K562 (cell line): Measurements from ENCODE around the gene CDC6. TPM values are rescaled to one million over a fixed set of nuclear protein-coding genes. Genes with fewer than 3 reads are reported as not detected.
A peak's percentile ranks its signal among the peaks of the same experiment; 100 is the strongest.

Source experiments
- ATAC-seq: fragments of 200-7000 bp; cut with Tn5 transposase; 3 replicates; pipeline ENCODE4 v1.9.1; 2020; ENCODE audit warnings: moderate library complexity
- BruUV-seq: library from RNA; stranded (reverse); fragments of 400-500 nt; replicated peaks from 2 replicates; lab custom pipeline; 2021; lab: Mats Ljungman, UMichigan
- CTCF ChIA-PET: fragments of 300-600 bp; formaldehyde crosslinking; extraction: SDS; loops from one replicate; lab custom pipeline; 2021; ENCODE audit warnings: low intra/inter-chr PET ratio; lab: Yijun Ruan, JAX
- POLR2A ChIA-PET: fragments of 300-600, 350-650 bp; sonication (Branson Sonifier 250); formaldehyde crosslinking; extraction: SDS; loops from one replicate; lab custom pipeline; 2021; ENCODE audit warnings: antibody characterized with exemption, inconsistent platforms; lab: Yijun Ruan, JAX
- DNase-seq, 4 experiments: peaks; one replicate each; pipeline versions ENCODE4 v3.0.0 to v3.0.0-alpha.2; 2011 to 2018; ENCODE audit warnings: low spot score in 3 of 4, mixed read lengths in 3 of 4; ENCODE audit errors: extremely low read depth in 1 of 4
- FAIRE-seq: peaks from 2 replicates; lab custom pipeline; 2011; peaks lifted over from hg19 to GRCh38; lab: Jason Lieb, UNC
- H2AFZ ChIP-seq: 2 replicates; pipeline ENCODE4 v1.6.0; 2011; ENCODE audit warnings: low read depth, low read length, control low read depth, inconsistent platforms
- H3K27ac ChIP-seq: fragments of 200-600 bp; 3 replicates; pipeline ENCODE4 v1.8.0; 2011; ENCODE audit warnings: low read depth, mild to moderate bottlenecking, control low read depth, inconsistent platforms, low read length, moderate library complexity, mixed read lengths; ENCODE audit errors: extremely low read depth
- H3K27me3 ChIP-seq, 2 experiments: fragments of 300-600 bp in 1 of 2; 2 replicates in 1 of 2; 3 replicates in 1 of 2; pipeline versions ENCODE4 v1.6.0 to v1.8.0; 2011; ENCODE audit warnings: inconsistent platforms in 2 of 2, low read length in 2 of 2, mild to moderate bottlenecking in 1 of 2, mixed read lengths in 1 of 2, moderate library complexity in 1 of 2; ENCODE audit not compliant: control insufficient read depth in 2 of 2, insufficient read depth in 2 of 2
- H3K36me3 ChIP-seq: fragments of 300-600 bp; 3 replicates; pipeline ENCODE4 v1.8.0; 2011; ENCODE audit warnings: mild to moderate bottlenecking, low read length, inconsistent platforms; ENCODE audit not compliant: control insufficient read depth, insufficient read depth
- H3K4me1 ChIP-seq, 2 experiments: fragments of 200-600 bp in 1 of 2; replicated peaks in 1 of 2; 2 replicates in 1 of 2; 3 replicates in 1 of 2; pipeline versions ENCODE4 v1.5.1 to v1.8.0; 2011; ENCODE audit warnings: inconsistent platforms in 2 of 2, low read length in 2 of 2, mild to moderate bottlenecking in 1 of 2, mixed read lengths in 1 of 2, moderate library complexity in 1 of 2; ENCODE audit not compliant: control insufficient read depth in 2 of 2, insufficient read depth in 2 of 2
- H3K4me2 ChIP-seq: 2 replicates; pipeline ENCODE4 v1.6.1; 2011; ENCODE audit warnings: low read length, control low read depth, inconsistent platforms, mixed read lengths; ENCODE audit not compliant: insufficient read depth
- H3K4me3 ChIP-seq: fragments of 200-600 bp; sonication (generic), shearing (Covaris generic); 2 replicates; pipeline ENCODE4 v1.5.1; 2016; ENCODE audit warnings: control low read depth, inconsistent platforms
- H3K79me2 ChIP-seq: fragments of 200-600 bp; 3 replicates; pipeline ENCODE4 v1.8.0; 2011; ENCODE audit warnings: low read length, inconsistent platforms; ENCODE audit not compliant: control insufficient read depth, insufficient read depth
- H3K9ac ChIP-seq, 2 experiments: 2 replicates each; pipeline versions ENCODE4 v1.6.0 to v1.6.1; 2011; ENCODE audit warnings: low read depth in 2 of 2, low read length in 2 of 2, control low read depth in 1 of 2, inconsistent platforms in 1 of 2, mild to moderate bottlenecking in 1 of 2, mixed read lengths in 1 of 2; ENCODE audit not compliant: insufficient read depth in 1 of 2
- H3K9me1 ChIP-seq: one replicate; pipeline ENCODE4 v1.6.0; 2011; ENCODE audit warnings: inconsistent platforms, mild to moderate bottlenecking, low read length, moderate library complexity; ENCODE audit not compliant: control insufficient read depth, insufficient read depth
- H3K9me3 ChIP-seq: replicated peaks from 2 replicates; pipeline ENCODE4 v1.5.1; 2011; ENCODE audit warnings: low read depth, low read length, inconsistent platforms; ENCODE audit not compliant: control insufficient read depth, insufficient read depth
- H4K20me1 ChIP-seq: replicated peaks from 2 replicates; pipeline ENCODE4 v1.6.1; 2011; ENCODE audit warnings: low read length, inconsistent platforms, mixed read lengths; ENCODE audit not compliant: control insufficient read depth, insufficient read depth
- CBX8 ChIP-seq: fragments of 200-600 bp; sonication (generic); IDR thresholded peaks from 2 replicates; pipeline ENCODE4 v1.6.1; 2012; ENCODE audit warnings: borderline replicate concordance, mixed run types, low read depth, mild to moderate bottlenecking, moderate library complexity, mixed read lengths, low read length, control low read depth, inconsistent platforms; ENCODE audit not compliant: poor library complexity, severe bottlenecking; ENCODE audit errors: extremely low read depth
- EP300 ChIP-seq: IDR thresholded peaks from 2 replicates; pipeline ENCODE4 v1.6.1; 2012; ENCODE audit warnings: low read length, improper control_type of control experiment
- ETV6 ChIP-seq, 3 experiments: fragments of 150-350 bp in 1 of 3; sonication (generic) in 1 of 3; formaldehyde crosslinking in 1 of 3; IDR thresholded peaks; 2 replicates each; pipeline versions ENCODE4 v1.6.1 to v1.8.0; 2014 to 2022; ENCODE audit warnings: borderline replicate concordance in 2 of 3, low read depth in 2 of 3, antibody characterized with exemption in 1 of 3, low read length in 1 of 3, mild to moderate bottlenecking in 1 of 3, missing genetic modification reagents in 1 of 3
- IFI16 ChIP-seq: fragments of 250-450 bp; sonication (Bioruptor Pico); IDR thresholded peaks from 2 replicates; pipeline ENCODE4 v2.1.2; 2022; ENCODE audit warnings: mild to moderate bottlenecking, inconsistent platforms
- KLF1 ChIP-seq: fragments of 450-650 bp; IDR thresholded peaks from 2 replicates; pipeline ENCODE4 v1.6.1; 2016; ENCODE audit warnings: missing genetic modification characterization, missing compliant biosample characterization
- NFRKB ChIP-seq: fragments of 450-650 bp; IDR thresholded peaks from 2 replicates; pipeline ENCODE4 v1.6.1; 2016; ENCODE audit warnings: low read depth
- NUFIP1 ChIP-seq: fragments of 450-650 bp; IDR thresholded peaks from 2 replicates; pipeline ENCODE4 v1.6.1; 2018; ENCODE audit not compliant: partially characterized antibody
- SRSF7 ChIP-seq: fragments of 200-400 bp; formaldehyde crosslinking; optimal IDR thresholded peaks from 2 replicates; pipeline ENCODE3; 2017; ENCODE audit warnings: mild to moderate bottlenecking, low read depth, low read length
- STAT5A ChIP-seq: IDR thresholded peaks from 2 replicates; pipeline ENCODE4 v1.6.1; 2012; ENCODE audit warnings: low read length, inconsistent platforms, borderline replicate concordance
- THAP7 ChIP-seq: fragments of 250-450 bp; sonication (Bioruptor Pico); IDR thresholded peaks from 2 replicates; pipeline ENCODE4 v1.5.0; 2021
- TRIM25 ChIP-seq: fragments of 450-650 bp; IDR thresholded peaks from 2 replicates; pipeline ENCODE4 v1.7.0; 2016; ENCODE audit warnings: borderline replicate concordance
- ZKSCAN3 ChIP-seq: fragments of 250-450 bp; sonication (Bioruptor Pico); IDR thresholded peaks from 2 replicates; pipeline ENCODE4 v1.4.0; 2020
- ZNF3 ChIP-seq: fragments of 250-450 bp; sonication (Bioruptor Pico); IDR thresholded peaks from 2 replicates; pipeline ENCODE4 v1.5.0; 2021; ENCODE audit warnings: mild to moderate bottlenecking, moderate library complexity
- ZNF561 ChIP-seq: fragments of 450-650 bp; formaldehyde crosslinking; conservative IDR thresholded peaks from 2 replicates; pipeline ENCODE4 v1.4.0; 2020; ENCODE audit warnings: mild to moderate bottlenecking, moderate library complexity
- WGBS: fragments of 100-300 bp; shearing (Covaris generic); methylation state at CpG from one replicate; pipeline ENCODE4 v1.1.6; 2016; ENCODE audit warnings: low coverage, mixed read lengths; ENCODE audit not compliant: insufficient coverage; ENCODE audit errors: missing lambda C conversion rate; 5-methylcytosine and 5-hydroxymethylcytosine counted together
- in situ Hi-C: fragments of 300-500 bp; cut with MboI; formaldehyde crosslinking; loops from 4 replicates; pipeline ENCODE4 v1.15.0; 2018; ENCODE audit warnings: inconsistent platforms, mixed read lengths
- intact Hi-C: fragments of 100-400 bp; cut with micrococcal nuclease; formaldehyde crosslinking; loops from 2 replicates; pipeline ENCODE4 v1.14.2; 2022
- polyA plus RNA-seq, 8 experiments: library from polyadenylated mRNA; depleted of rRNA in 4 of 8; stranded (reverse) in 5 of 8; unstranded in 3 of 8; fragments of >200 nt; fragmentation: Nextera tagmentation in 2 of 8; fragmentation: Illumina TruSeq in 1 of 8; extraction: Ambion mirVana in 2 of 8; extraction: Trizol in 1 of 8; gene quantifications; 2 replicates each; pipeline versions ENCODE4 v1.2.1 to v1.2.3, GENCODE V29; 2011 to 2014; ENCODE audit warnings: inconsistent platforms in 1 of 8, missing spikeins in 1 of 8
- total RNA-seq, 7 experiments: library from RNA; depleted of rRNA in 6 of 7; stranded (reverse); fragments of >200 nt in 6 of 7; fragmentation: Illumina TruSeq in 2 of 7; extraction: Trizol in 2 of 7; gene quantifications; 2 replicates each; pipeline versions ENCODE4 v1.2.1 to v1.2.3, GENCODE V29; 2011 to 2021; ENCODE audit warnings: low replicate concordance in 1 of 7
- TF ChIP-seq, protein P1 (sequence below): fragments of 250-450 bp; sonication (Bioruptor Pico); IDR thresholded peaks from 2 replicates; pipeline ENCODE4 v1.6.1; 2021; ENCODE audit warnings: mild to moderate bottlenecking
- TF ChIP-seq, protein P2 (sequence below): fragments of 200-400 bp; formaldehyde crosslinking; IDR thresholded peaks from 2 replicates; pipeline ENCODE4 v1.6.1; 2017; ENCODE audit warnings: mild to moderate bottlenecking, low read depth, low read length, moderate library complexity
- TF ChIP-seq, protein P3 (sequence below): fragments of 450-650 bp; IDR thresholded peaks from 2 replicates; pipeline ENCODE4 v1.6.1; 2016

CDC6 gene
- total and polyA plus RNA-seq, 9 of the 15 experiments (the other 6 are each of a cell fraction or from before 2014, with no cell fraction given): 29.6 to 141 (median 106) TPM

- Histone ChIP-seq H3K4me3 (no peak overlapping the region), H4K20me1 (0 out of 2 replicates have a peak, but pooled peaks cover 3% of the 10 kb centered on the region), H3K4me2 (no peak overlapping the region), H3K4me1 (peaks cover 34 to 69% of the 10 kb centered on the region in 2 experiments), H3K27me3 (no peaks in the 10 kb centered on the region), H3K27ac (no peak overlapping the region), H3K36me3 (peaks cover 50% of the 10 kb centered on the region; the same call in 2 of the 3 replicates), H3K9me1 (no peaks in the 10 kb centered on the region), H3K79me2 (peaks cover 44% of the 10 kb centered on the region), H2AFZ (no peak overlapping the region), H3K9me3 (no peaks in the 10 kb centered on the region), H3K9ac (peak overlapping the region in 1 of 2 experiments; percentile 59; a peak in 1 of 4 replicates)
- ATAC-seq (no peak), DNase-seq (no peak), FAIRE-seq (no peak)
- intact Hi-C loops (no loop called here), in situ Hi-C loops (no loop called here)
- BruUV-seq: no TSS peak
- POLR2A ChIA-PET: interaction anchor here (1.3 kb wide), 1 partner anchor 14 kb away, joined by 4 read pairs; no protein-coding TSS in a partner anchor
- CTCF ChIA-PET: interaction anchor here (0.8 kb wide), 1 partner anchor 48 kb away, joined by 3 read pairs; no protein-coding TSS in a partner anchor
- 89% methylated on average over 10 of the region's 10 CpGs for WGBS
- TF ChIP-seq EP300 (no peak), SRSF7 (no peak), ZNF3 (CRISPR knock-in tag) (no peak), STAT5A (no peak), NUFIP1 (no peak), ZKSCAN3 (no peak), CBX8 (no peak), KLF1 (no peak), ZNF561 (CRISPR knock-in tag) (no peak), ETV6 (IDR thresholded peaks at IDR 0.05; ENCODE audit: borderline replicate concordance in 1 of 2, low read depth in 2 of 2, low read length in 1 of 2) (no peak), ETV6 (CRISPR knock-in tag; IDR thresholded peaks at IDR 0.05; ENCODE audit: borderline replicate concordance) (no peak), THAP7 (CRISPR knock-in tag) (no peak), IFI16 (no peak), TRIM25 (no peak), NFRKB (no peak)
- TF ChIP-seq, protein P1, sequence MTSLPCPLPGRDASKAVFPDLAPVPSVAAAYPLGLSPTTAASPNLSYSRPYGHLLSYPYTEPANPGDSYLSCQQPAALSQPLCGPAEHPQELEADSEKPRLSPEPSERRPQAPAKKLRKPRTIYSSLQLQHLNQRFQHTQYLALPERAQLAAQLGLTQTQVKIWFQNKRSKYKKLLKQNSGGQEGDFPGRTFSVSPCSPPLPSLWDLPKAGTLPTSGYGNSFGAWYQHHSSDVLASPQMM: no peak
- TF ChIP-seq, protein P2, sequence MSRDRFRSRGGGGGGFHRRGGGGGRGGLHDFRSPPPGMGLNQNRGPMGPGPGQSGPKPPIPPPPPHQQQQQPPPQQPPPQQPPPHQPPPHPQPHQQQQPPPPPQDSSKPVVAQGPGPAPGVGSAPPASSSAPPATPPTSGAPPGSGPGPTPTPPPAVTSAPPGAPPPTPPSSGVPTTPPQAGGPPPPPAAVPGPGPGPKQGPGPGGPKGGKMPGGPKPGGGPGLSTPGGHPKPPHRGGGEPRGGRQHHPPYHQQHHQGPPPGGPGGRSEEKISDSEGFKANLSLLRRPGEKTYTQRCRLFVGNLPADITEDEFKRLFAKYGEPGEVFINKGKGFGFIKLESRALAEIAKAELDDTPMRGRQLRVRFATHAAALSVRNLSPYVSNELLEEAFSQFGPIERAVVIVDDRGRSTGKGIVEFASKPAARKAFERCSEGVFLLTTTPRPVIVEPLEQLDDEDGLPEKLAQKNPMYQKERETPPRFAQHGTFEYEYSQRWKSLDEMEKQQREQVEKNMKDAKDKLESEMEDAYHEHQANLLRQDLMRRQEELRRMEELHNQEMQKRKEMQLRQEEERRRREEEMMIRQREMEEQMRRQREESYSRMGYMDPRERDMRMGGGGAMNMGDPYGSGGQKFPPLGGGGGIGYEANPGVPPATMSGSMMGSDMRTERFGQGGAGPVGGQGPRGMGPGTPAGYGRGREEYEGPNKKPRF: no peak
- TF ChIP-seq, protein P3, sequence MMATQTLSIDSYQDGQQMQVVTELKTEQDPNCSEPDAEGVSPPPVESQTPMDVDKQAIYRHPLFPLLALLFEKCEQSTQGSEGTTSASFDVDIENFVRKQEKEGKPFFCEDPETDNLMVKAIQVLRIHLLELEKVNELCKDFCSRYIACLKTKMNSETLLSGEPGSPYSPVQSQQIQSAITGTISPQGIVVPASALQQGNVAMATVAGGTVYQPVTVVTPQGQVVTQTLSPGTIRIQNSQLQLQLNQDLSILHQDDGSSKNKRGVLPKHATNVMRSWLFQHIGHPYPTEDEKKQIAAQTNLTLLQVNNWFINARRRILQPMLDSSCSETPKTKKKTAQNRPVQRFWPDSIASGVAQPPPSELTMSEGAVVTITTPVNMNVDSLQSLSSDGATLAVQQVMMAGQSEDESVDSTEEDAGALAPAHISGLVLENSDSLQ: no peak
Measured at GRCh38 chr17:40349477-40349894, 61.8 kb downstream of the CDC6 start.
